SK-N-SH (cell line): ENCODE measurements around the gene HTR3A. TPM values are rescaled to one million over a fixed set of nuclear protein-coding genes. Genes with fewer than 3 reads are reported as not detected.
A peak's percentile ranks its signal among the peaks of the same experiment; 100 is the strongest.

ENCODE experiments used
- CTCF ChIA-PET: fragments of 300-600, 350-600 bp; formaldehyde crosslinking; extraction: SDS; loops from one replicate; lab custom pipeline; 2021; lab: Yijun Ruan, JAX
- POLR2A ChIA-PET: fragments of 350-600 bp; sonication (Branson Sonifier 250); formaldehyde crosslinking; extraction: SDS; loops from one replicate; lab custom pipeline; 2020; ENCODE audit warnings: antibody characterized with exemption, inconsistent platforms; lab: Yijun Ruan, JAX
- DNase-seq: peaks from one replicate; pipeline ENCODE4 v3.0.0; 2012
- H2AFZ ChIP-seq: fragments of 200-600 bp; sonication (generic); 2 replicates; pipeline ENCODE4 v1.8.1; 2016; ENCODE audit warnings: antibody characterized with exemption, mild to moderate bottlenecking, low read depth
- H3F3A ChIP-seq: fragments of 200-600 bp; sonication (generic); replicated peaks from 2 replicates; pipeline ENCODE3; 2016; ENCODE audit warnings: antibody characterized with exemption, mild to moderate bottlenecking; ENCODE audit not compliant: insufficient read depth
- H3K27ac ChIP-seq, 2 experiments: fragments of 200-500 bp in 1 of 2; fragments of 200-600 bp in 1 of 2; sonication (Bioruptor generic) in 1 of 2; sonication (generic), shearing (Covaris generic) in 1 of 2; 2 replicates each; pipeline versions ENCODE4 v1.5.1 to v1.6.1; 2014 to 2016; ENCODE audit warnings: low read depth in 2 of 2, inconsistent platforms in 1 of 2, low read length in 1 of 2, mild to moderate bottlenecking in 1 of 2, mixed read lengths in 1 of 2
- H3K27me3 ChIP-seq: fragments of 200-600 bp; sonication (generic), shearing (Covaris generic); 2 replicates; pipeline ENCODE4 v1.6.1; 2016; ENCODE audit warnings: mixed run types; ENCODE audit not compliant: insufficient read depth
- H3K36me3 ChIP-seq, 2 experiments: fragments of 200-500 bp in 1 of 2; fragments of 200-600 bp in 1 of 2; sonication (Bioruptor generic) in 1 of 2; sonication (generic) in 1 of 2; replicated peaks in 1 of 2; 2 replicates each; pipeline versions ENCODE3 to v1.5.1; 2014 to 2016; ENCODE audit warnings: low read length in 1 of 2, mild to moderate bottlenecking in 1 of 2; ENCODE audit not compliant: insufficient read depth in 2 of 2, control insufficient read depth in 1 of 2
- H3K4me1 ChIP-seq, 2 experiments: fragments of 200-500 bp in 1 of 2; fragments of 200-600 bp in 1 of 2; sonication (Bioruptor generic) in 1 of 2; sonication (generic), shearing (Covaris generic) in 1 of 2; 2 replicates each; pipeline versions ENCODE4 v1.5.1 to v1.6.1; 2014 to 2016; ENCODE audit warnings: low read depth in 1 of 2, low read length in 1 of 2, mixed run types in 1 of 2; ENCODE audit not compliant: insufficient read depth in 2 of 2, control insufficient read depth in 1 of 2
- H3K4me2 ChIP-seq: fragments of 200-600 bp; sonication (generic), shearing (Covaris generic); 2 replicates; pipeline ENCODE4 v1.6.1; 2017; ENCODE audit warnings: mixed run types
- H3K4me3 ChIP-seq, 2 experiments: fragments of 200-500 bp in 1 of 2; fragments of 200-600 bp in 1 of 2; sonication (Bioruptor generic) in 1 of 2; sonication (generic), shearing (Covaris generic) in 1 of 2; 2 replicates each; pipeline versions ENCODE4 v1.5.1 to v1.8.1; 2014 to 2016; ENCODE audit warnings: low read depth in 2 of 2, inconsistent platforms in 1 of 2, low read length in 1 of 2, mild to moderate bottlenecking in 1 of 2, mixed read lengths in 1 of 2, moderate library complexity in 1 of 2
- H3K79me2 ChIP-seq: fragments of 200-600 bp; sonication (generic); 2 replicates; pipeline ENCODE4 v1.8.1; 2017; ENCODE audit warnings: mild to moderate bottlenecking; ENCODE audit not compliant: insufficient read depth
- H3K9ac ChIP-seq: fragments of 200-600 bp; sonication (generic); 2 replicates; pipeline ENCODE4 v1.6.1; 2017; ENCODE audit warnings: mixed run types
- H3K9me2 ChIP-seq: fragments of 200-600 bp; sonication (generic); 2 replicates; pipeline ENCODE4 v1.6.1; 2017; ENCODE audit warnings: mixed run types
- H3K9me3 ChIP-seq: fragments of 200-600 bp; sonication (generic); 2 replicates; pipeline ENCODE4 v1.6.1; 2017; ENCODE audit warnings: mixed run types, mild to moderate bottlenecking, moderate library complexity
- H4K20me1 ChIP-seq: fragments of 200-600 bp; sonication (generic); 2 replicates; pipeline ENCODE4 v1.6.1; 2017; ENCODE audit warnings: mild to moderate bottlenecking, mixed run types; ENCODE audit not compliant: insufficient read depth
- CHD2 ChIP-seq: fragments of 150-350 bp; IDR thresholded peaks from 2 replicates; pipeline ENCODE4 v1.6.1; 2018; ENCODE audit warnings: low read length; ENCODE audit not compliant: partially characterized antibody
- EZH2phosphoT487 ChIP-seq: fragments of 200-600 bp; sonication (generic); IDR thresholded peaks from 2 replicates; pipeline ENCODE4 v1.6.1; 2017; ENCODE audit warnings: low read depth, mixed run types, mild to moderate bottlenecking, antibody characterized with exemption, moderate library complexity, borderline replicate concordance
- FOSL2 ChIP-seq: IDR thresholded peaks from 2 replicates; pipeline ENCODE4 v1.4.0; 2012; ENCODE audit warnings: low read depth, mild to moderate bottlenecking, moderate library complexity, borderline replicate concordance
- FOXJ3 ChIP-seq: sonication (generic); formaldehyde crosslinking; IDR thresholded peaks from 2 replicates; pipeline ENCODE4 v1.5.1; 2020; ENCODE audit warnings: mild to moderate bottlenecking, missing genetic modification reagents
- FOXM1 ChIP-seq: IDR thresholded peaks from 2 replicates; pipeline ENCODE4 v1.4.0; 2012; ENCODE audit warnings: low read depth, mild to moderate bottlenecking
- JUND ChIP-seq: IDR thresholded peaks from 2 replicates; pipeline ENCODE4 v1.4.0; 2012
- MEF2A ChIP-seq: IDR thresholded peaks from 2 replicates; pipeline ENCODE4 v1.4.0; 2012; ENCODE audit warnings: low read depth, borderline replicate concordance
- MXI1 ChIP-seq: IDR thresholded peaks from 2 replicates; pipeline ENCODE4 v1.6.1; 2012; ENCODE audit warnings: mild to moderate bottlenecking, low read depth, low read length, improper control_type of control experiment
- NFIC ChIP-seq: IDR thresholded peaks from 2 replicates; pipeline ENCODE4 v1.4.0; 2012; ENCODE audit warnings: borderline replicate concordance
- NRF1 ChIP-seq: IDR thresholded peaks from 2 replicates; pipeline ENCODE4 v1.6.1; 2012; ENCODE audit warnings: low read depth, mild to moderate bottlenecking, low read length
- RCOR1 ChIP-seq: fragments of 150-350 bp; IDR thresholded peaks from 2 replicates; pipeline ENCODE4 v1.6.1; 2017; ENCODE audit warnings: antibody characterized with exemption, low read length
- TAF1 ChIP-seq: IDR thresholded peaks from 2 replicates; pipeline ENCODE4 v1.6.1; 2012; ENCODE audit warnings: low read depth, mild to moderate bottlenecking, low read length, moderate library complexity, borderline replicate concordance
- TCF12 ChIP-seq: IDR thresholded peaks from 2 replicates; pipeline ENCODE4 v1.4.0; 2012
- YY1 ChIP-seq: IDR thresholded peaks from 2 replicates; pipeline ENCODE4 v1.4.0; 2012; ENCODE audit warnings: low read depth, mild to moderate bottlenecking
- WGBS: methylation state at CpG from one replicate; pipeline ENCODE4 v1.1.6; 2017; ENCODE audit warnings: low lambda C conversion rate; 5-methylcytosine and 5-hydroxymethylcytosine counted together
- polyA plus RNA-seq, 3 experiments: library from polyadenylated mRNA; depleted of rRNA; stranded (reverse); fragments of >200 nt; gene quantifications; 2 replicates each; pipeline ENCODE4 v1.2.3, GENCODE V29; 2012
- TF ChIP-seq, protein P1 (sequence below): IDR thresholded peaks from 2 replicates; pipeline ENCODE4 v1.4.0; 2012; ENCODE audit warnings: low read depth
- TF ChIP-seq, protein P2 (sequence below): IDR thresholded peaks from 2 replicates; pipeline ENCODE4; 2012
- TF ChIP-seq, protein P3 (sequence below): fragments of 150-350 bp; IDR thresholded peaks from 2 replicates; pipeline ENCODE4 v1.6.1; 2016; ENCODE audit warnings: mild to moderate bottlenecking, low read depth, low read length

Gene HTR3A
- polyA plus RNA-seq, 1 of the 3 experiments (the other 2 are of a cell fraction) = not detected

DNA sequence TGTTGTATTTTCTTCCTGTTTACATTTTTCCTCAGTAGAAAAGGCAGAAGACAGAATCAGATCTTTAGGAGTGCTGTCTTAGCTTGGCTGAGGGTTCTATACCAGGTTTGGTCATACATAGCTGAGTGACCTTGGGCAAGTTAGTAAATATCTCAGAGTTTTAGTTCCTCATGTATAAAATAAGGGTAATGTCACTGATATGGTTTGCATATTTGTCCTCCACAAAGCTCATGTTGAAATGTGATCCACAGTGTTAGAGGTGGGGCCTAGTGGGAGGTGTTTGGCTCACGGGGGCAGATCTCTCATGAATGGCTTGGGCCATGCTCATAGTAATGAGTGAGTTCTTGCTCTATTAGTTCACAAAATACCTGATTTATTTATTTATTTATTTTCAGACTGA lies 7.5 kb upstream of the HTR3A start (continued):
- TF ChIP-seq TAF1 = no peak
- no peak for TF ChIP-seq FOXM1
- TF ChIP-seq EZH2phosphoT487 = no peak

DNA sequence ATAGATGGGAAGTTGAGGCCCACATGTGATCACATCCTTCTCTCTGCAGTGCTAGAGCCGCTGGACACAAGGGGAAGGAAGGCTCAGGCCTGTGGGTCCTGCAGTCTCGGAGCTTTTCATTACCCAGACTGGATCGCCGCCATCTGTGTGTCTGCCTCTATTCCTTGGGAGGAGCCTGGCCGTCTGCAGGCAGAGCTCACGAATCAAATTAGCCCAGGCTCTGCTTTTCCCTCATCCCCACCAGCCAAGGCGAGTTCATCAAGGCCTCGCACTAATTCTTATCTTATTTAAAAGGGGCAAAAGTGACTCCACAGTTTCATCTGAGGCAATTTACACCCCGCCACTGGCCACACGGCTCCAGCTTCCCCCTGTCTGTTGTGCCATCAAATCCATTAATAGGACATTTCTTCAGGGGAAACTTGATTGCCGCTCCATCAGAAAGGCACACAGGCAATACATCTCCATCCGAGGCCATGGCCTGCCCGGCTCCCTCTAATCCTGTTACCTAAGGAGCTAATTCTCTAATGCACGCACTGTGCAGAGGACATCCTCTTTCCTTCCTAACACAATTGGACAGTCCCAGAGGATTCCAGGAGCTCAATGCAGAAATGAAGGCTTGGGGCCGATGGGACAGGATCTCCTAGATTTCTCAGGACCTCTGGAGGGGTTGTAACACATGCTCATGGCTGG lies 3.3 kb upstream of the HTR3A start:
- Histone ChIP-seq H3K4me1 (peaks cover 0 to 16% of the 10 kb centered on the region in 2 experiments; a peak in 1 of 4 replicates), H4K20me1 (no peaks in the 10 kb centered on the region), H3K36me3 (no peaks in the 10 kb centered on the region), H3F3A (no peaks in the 10 kb centered on the region), H3K4me2 (no peak overlapping the region), H3K27me3 (no peaks in the 10 kb centered on the region), H3K9me2 (no peaks in the 10 kb centered on the region), H2AFZ (no peak overlapping the region), H3K9me3 (no peaks in the 10 kb centered on the region), H3K4me3 (no peak overlapping the region), H3K79me2 (no peaks in the 10 kb centered on the region), H3K27ac (peak overlapping the region in 1 of 2 experiments; percentile 12; a peak in 1 of 4 replicates), H3K9ac (no peak overlapping the region)
- TF ChIP-seq TCF12 = no peak
- TF ChIP-seq, protein P1, sequence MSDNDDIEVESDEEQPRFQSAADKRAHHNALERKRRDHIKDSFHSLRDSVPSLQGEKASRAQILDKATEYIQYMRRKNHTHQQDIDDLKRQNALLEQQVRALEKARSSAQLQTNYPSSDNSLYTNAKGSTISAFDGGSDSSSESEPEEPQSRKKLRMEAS = no peak
- TF ChIP-seq FOSL2 = no peak
- no peak for TF ChIP-seq JUND
- TF ChIP-seq NFIC = no peak
- TF ChIP-seq YY1 = no peak
- TF ChIP-seq, protein P2, sequence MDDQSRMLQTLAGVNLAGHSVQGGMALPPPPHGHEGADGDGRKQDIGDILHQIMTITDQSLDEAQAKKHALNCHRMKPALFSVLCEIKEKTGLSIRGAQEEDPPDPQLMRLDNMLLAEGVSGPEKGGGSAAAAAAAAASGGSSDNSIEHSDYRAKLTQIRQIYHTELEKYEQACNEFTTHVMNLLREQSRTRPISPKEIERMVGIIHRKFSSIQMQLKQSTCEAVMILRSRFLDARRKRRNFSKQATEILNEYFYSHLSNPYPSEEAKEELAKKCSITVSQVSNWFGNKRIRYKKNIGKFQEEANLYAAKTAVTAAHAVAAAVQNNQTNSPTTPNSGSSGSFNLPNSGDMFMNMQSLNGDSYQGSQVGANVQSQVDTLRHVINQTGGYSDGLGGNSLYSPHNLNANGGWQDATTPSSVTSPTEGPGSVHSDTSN = no peak
- TF ChIP-seq MXI1 = no peak
- ChIA-PET POLR2A (no interaction called here), CTCF (interaction anchor here (1.8 to 2.7 kb wide), 2 partner anchors 13 to 289 kb away, joined by 6 to 10 read pairs; no protein-coding TSS in a partner anchor)
- DNase-seq = no peak
- 37% methylated on average over 14 of the region's 15 CpGs for WGBS

DNA sequence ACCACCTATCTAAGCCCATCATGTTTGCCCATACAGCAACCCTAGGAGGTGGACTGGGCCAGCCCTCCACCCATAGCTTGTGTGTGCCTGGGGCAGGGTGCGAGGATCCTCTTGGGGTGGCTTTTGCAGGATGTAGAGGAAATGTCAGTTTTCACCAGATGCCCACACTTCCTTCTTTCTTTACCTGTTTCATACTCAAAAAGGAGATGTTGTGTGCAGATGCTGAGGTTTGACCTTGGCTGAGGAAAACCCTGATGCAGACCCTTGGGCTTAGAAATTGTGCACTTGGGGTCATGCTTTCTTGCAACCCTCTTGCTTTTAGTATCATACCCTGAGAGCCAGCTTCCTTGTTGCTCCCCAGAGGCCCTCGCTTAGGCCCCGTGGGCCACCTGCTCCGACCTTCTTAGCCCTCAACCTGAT lies 2.2 kb downstream of the HTR3A start:
- H3F3A ChIP-seq = no peaks in the 10 kb centered on the region
- no peaks in the 10 kb centered on the region for H3K36me3 ChIP-seq
- no peak overlapping the region for H3K27ac ChIP-seq
- H4K20me1 ChIP-seq = no peaks in the 10 kb centered on the region
- no peak overlapping the region for H3K4me3 ChIP-seq
- no peaks in the 10 kb centered on the region for H3K9me3 ChIP-seq
- no peaks in the 10 kb centered on the region for H3K79me2 ChIP-seq
- H3K9ac ChIP-seq = no peak overlapping the region
- POLR2A ChIA-PET = no interaction called here
- 22% methylated on average over 4 of the region's 4 CpGs for WGBS
- TF ChIP-seq CHD2 (no peak), FOSL2 (no peak), FOXJ3 (no peak), MEF2A (no peak), EZH2phosphoT487 (no peak), RCOR1 (no peak), NRF1 (no peak)
- TF ChIP-seq, protein P2 = no peak
- TF ChIP-seq, protein P3, sequence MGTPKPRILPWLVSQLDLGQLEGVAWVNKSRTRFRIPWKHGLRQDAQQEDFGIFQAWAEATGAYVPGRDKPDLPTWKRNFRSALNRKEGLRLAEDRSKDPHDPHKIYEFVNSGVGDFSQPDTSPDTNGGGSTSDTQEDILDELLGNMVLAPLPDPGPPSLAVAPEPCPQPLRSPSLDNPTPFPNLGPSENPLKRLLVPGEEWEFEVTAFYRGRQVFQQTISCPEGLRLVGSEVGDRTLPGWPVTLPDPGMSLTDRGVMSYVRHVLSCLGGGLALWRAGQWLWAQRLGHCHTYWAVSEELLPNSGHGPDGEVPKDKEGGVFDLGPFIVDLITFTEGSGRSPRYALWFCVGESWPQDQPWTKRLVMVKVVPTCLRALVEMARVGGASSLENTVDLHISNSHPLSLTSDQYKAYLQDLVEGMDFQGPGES = no peak
- no peak overlapping the region for H3K4me2 ChIP-seq
- peaks cover 0 to 7% of the 10 kb centered on the region in 2 experiments; a peak in 1 of 4 replicates for H3K4me1 ChIP-seq
- no peaks in the 10 kb centered on the region for H3K9me2 ChIP-seq
- DNase-seq = no peak
- no peak overlapping the region for H2AFZ ChIP-seq
- CTCF ChIA-PET = interaction anchor here (3.2 to 8.6 kb wide), 3 partner anchors 17 to 284 kb away, joined by 16 to 59 read pairs (median 19); no protein-coding TSS in a partner anchor
- no peaks in the 10 kb centered on the region; the same call in 1 of the 2 replicates for H3K27me3 ChIP-seq
